Trophoblast cell (in vitro differentiated cells and primary cell): Measurements from ENCODE around the gene NPDC1.

Experiments
- DNase-seq, 2 donors: peaks; one replicate each; pipeline ENCODE4 v3.0.0-alpha.2; 2016
- H2AFZ ChIP-seq: 2 replicates; pipeline ENCODE4 v1.6.1; 2013; ENCODE audit warnings: low read length, moderate library complexity, mild to moderate bottlenecking; ENCODE audit not compliant: insufficient read depth, poor library complexity
- H2AK5ac ChIP-seq: 2 replicates; pipeline ENCODE4 v1.6.1; 2013; ENCODE audit warnings: mild to moderate bottlenecking, low read length
- H2BK120ac ChIP-seq: 2 replicates; pipeline ENCODE4 v1.6.1; 2013; ENCODE audit warnings: low read length, mild to moderate bottlenecking, moderate library complexity; ENCODE audit not compliant: insufficient read depth, poor library complexity
- H2BK12ac ChIP-seq: 2 replicates; pipeline ENCODE4 v1.6.1; 2013; ENCODE audit warnings: mild to moderate bottlenecking, low read length, moderate library complexity
- H2BK5ac ChIP-seq: 2 replicates; pipeline ENCODE4 v1.6.1; 2013; ENCODE audit warnings: low read length, low read depth, moderate library complexity, mild to moderate bottlenecking; ENCODE audit not compliant: poor library complexity
- H3K14ac ChIP-seq: 2 replicates; pipeline ENCODE4 v1.6.1; 2013; ENCODE audit warnings: mild to moderate bottlenecking, low read length
- H3K18ac ChIP-seq: 2 replicates; pipeline ENCODE4 v1.6.1; 2013; ENCODE audit warnings: mild to moderate bottlenecking, low read length
- H3K23ac ChIP-seq: 2 replicates; pipeline ENCODE4 v1.6.1; 2013; ENCODE audit warnings: low read length
- H3K27ac ChIP-seq: 2 replicates; pipeline ENCODE4 v1.5.1; 2013; ENCODE audit warnings: low read depth, mild to moderate bottlenecking, inconsistent platforms, low read length, moderate library complexity
- H3K27me3 ChIP-seq: 2 replicates; pipeline ENCODE4 v1.6.1; 2013; ENCODE audit warnings: inconsistent platforms, mild to moderate bottlenecking, low read length, moderate library complexity; ENCODE audit not compliant: insufficient read depth
- H3K36me3 ChIP-seq, 2 experiments: 1 replicate in 1 of 2; 2 replicates in 1 of 2; pipeline ENCODE4 v1.6.1; 2013; ENCODE audit warnings: low read length in 2 of 2, mild to moderate bottlenecking in 2 of 2, moderate library complexity in 1 of 2; ENCODE audit not compliant: insufficient read depth in 2 of 2, control insufficient read depth in 1 of 2
- H3K4ac ChIP-seq: 2 replicates; pipeline ENCODE4 v1.6.1; 2013; ENCODE audit warnings: low read depth, mild to moderate bottlenecking, low read length, moderate library complexity
- H3K4me1 ChIP-seq, 2 experiments: 1 replicate in 1 of 2; 2 replicates in 1 of 2; pipeline ENCODE4 v1.6.1; 2013; ENCODE audit warnings: low read length in 2 of 2, mild to moderate bottlenecking in 2 of 2, moderate library complexity in 1 of 2; ENCODE audit not compliant: insufficient read depth in 2 of 2, control insufficient read depth in 1 of 2
- H3K4me2 ChIP-seq: 2 replicates; pipeline ENCODE4 v1.6.1; 2013; ENCODE audit warnings: inconsistent platforms, mild to moderate bottlenecking, low read length, moderate library complexity
- H3K4me3 ChIP-seq: 2 replicates; pipeline ENCODE4 v1.5.1; 2013; ENCODE audit warnings: mild to moderate bottlenecking, low read depth, low read length, inconsistent platforms
- H3K79me1 ChIP-seq: one replicate; pipeline ENCODE4 v1.6.1; 2013; ENCODE audit warnings: low read length
- H3K79me2 ChIP-seq: 2 replicates; pipeline ENCODE4 v1.6.1; 2013; ENCODE audit warnings: low read length, mild to moderate bottlenecking; ENCODE audit not compliant: control insufficient read depth, insufficient read depth, poor library complexity
- H3K9ac ChIP-seq: 2 replicates; pipeline ENCODE4 v1.6.1; 2013; ENCODE audit warnings: mild to moderate bottlenecking, low read length
- H3K9me3 ChIP-seq: 2 replicates; pipeline ENCODE4 v1.6.1; 2013; ENCODE audit warnings: low read depth, mild to moderate bottlenecking, control low read depth, inconsistent platforms, low read length; ENCODE audit not compliant: insufficient read depth
- H4K12ac ChIP-seq: 2 replicates; pipeline ENCODE4 v1.6.1; 2013; ENCODE audit warnings: low read depth, mild to moderate bottlenecking, low read length, moderate library complexity
- H4K8ac ChIP-seq: 2 replicates; pipeline ENCODE4 v1.6.1; 2013; ENCODE audit warnings: low read depth, mild to moderate bottlenecking, low read length, moderate library complexity
- H4K91ac ChIP-seq: one replicate; pipeline ENCODE4 v1.6.1; 2013; ENCODE audit warnings: low read depth, mild to moderate bottlenecking, low read length, moderate library complexity
- WGBS: extraction: QIAGEN DNeasy Blood & Tissue Kit; methylation state at CpG from one replicate; pipeline ENCODE4 v1.1.7; 2013; ENCODE audit warnings: missing lambda C conversion rate; ENCODE audit not compliant: insufficient read length, insufficient coverage; ENCODE audit errors: extremely low coverage; 5-methylcytosine and 5-hydroxymethylcytosine counted together

Gene NPDC1

DNA sequence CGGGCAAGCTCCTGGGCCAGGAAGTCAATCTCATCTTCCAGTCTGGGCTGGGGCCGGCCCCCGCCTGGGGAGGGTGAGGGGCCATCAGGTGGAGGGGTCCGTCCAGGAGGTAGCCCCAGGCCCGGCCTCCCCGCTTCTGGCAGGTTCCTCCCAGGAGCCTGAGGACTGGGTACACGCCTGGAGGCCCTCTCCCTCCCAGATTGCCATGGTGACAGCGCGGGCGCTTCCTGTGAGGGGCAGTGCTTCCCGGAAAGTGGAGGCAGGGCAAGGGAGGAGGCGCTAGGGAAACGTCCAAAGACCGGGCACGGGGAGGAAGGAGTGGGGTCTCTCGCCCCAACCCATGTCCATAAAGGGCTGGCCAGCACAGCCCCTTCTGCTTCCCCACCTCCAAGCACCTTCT is 4.9 kb downstream of the NPDC1 start:
- H4K91ac ChIP-seq = no peak overlapping the region
- H2AFZ ChIP-seq = no peak overlapping the region
- no peak overlapping the region for H3K23ac ChIP-seq
- no peaks in the 10 kb centered on the region for H3K79me2 ChIP-seq
- H3K4me3 ChIP-seq = no peak overlapping the region
- H2BK5ac ChIP-seq = no peak overlapping the region
- no peak overlapping the region for H3K14ac ChIP-seq
- no peak overlapping the region for H3K4ac ChIP-seq
- no peak overlapping the region for H3K27ac ChIP-seq
- peaks cover 18% of the 10 kb centered on the region for H3K27me3 ChIP-seq
- no peak overlapping the region for H3K18ac ChIP-seq
- H4K12ac ChIP-seq = no peak overlapping the region
- H3K36me3 ChIP-seq = no peaks in the 10 kb centered on the region
- peaks cover 6 to 11% of the 10 kb centered on the region in 2 experiments for H3K4me1 ChIP-seq
- DNase-seq = no peak
- H3K4me2 ChIP-seq = no peak overlapping the region
- H3K9ac ChIP-seq = no peak overlapping the region
- H2AK5ac ChIP-seq = no peak overlapping the region
- H3K79me1 ChIP-seq = no peaks in the 10 kb centered on the region
- H2BK120ac ChIP-seq = no peak overlapping the region
- H2BK12ac ChIP-seq = no peak overlapping the region
- H3K9me3 ChIP-seq = peaks cover 3% of the 10 kb centered on the region
- no peak overlapping the region for H4K8ac ChIP-seq
- WGBS = no CpG with 5 or more reads among the region's 16 CpGs

DNA sequence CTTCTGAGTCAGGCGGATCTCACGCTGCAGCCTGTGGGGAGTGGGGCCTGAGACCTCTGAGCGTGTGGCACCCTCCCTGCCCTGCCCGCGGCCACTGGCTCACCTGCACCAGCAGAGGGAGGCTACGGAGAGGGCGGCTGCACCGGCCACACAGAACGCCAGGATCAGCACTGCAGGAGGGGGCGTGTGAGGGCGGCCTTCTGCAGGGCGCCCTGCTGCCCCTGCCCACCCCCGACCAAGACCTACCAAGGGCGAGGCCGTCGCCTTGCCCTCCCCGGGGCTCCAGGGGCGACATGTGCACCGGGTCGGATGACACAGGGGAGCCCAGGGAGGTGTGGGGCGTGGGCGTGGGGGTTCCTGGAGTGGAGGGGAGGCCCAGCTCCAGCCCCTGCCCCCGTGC is 5.4 kb downstream of the NPDC1 start:
- Histone ChIP-seq H3K79me2 (no peaks in the 10 kb centered on the region), H2AK5ac (no peak overlapping the region), H2BK120ac (no peak overlapping the region), H3K79me1 (no peaks in the 10 kb centered on the region), H4K91ac (no peak overlapping the region), H3K9me3 (peaks cover 5% of the 10 kb centered on the region), H4K12ac (no peak overlapping the region), H4K8ac (no peak overlapping the region), H3K4me1 (peaks cover 3 to 6% of the 10 kb centered on the region in 2 experiments), H3K23ac (no peak overlapping the region), H3K27ac (no peak overlapping the region), H3K9ac (no peak overlapping the region), H3K14ac (no peak overlapping the region), H3K4me3 (no peak overlapping the region), H2AFZ (no peak overlapping the region), H2BK5ac (no peak overlapping the region), H3K4ac (no peak overlapping the region), H2BK12ac (no peak overlapping the region), H3K18ac (no peak overlapping the region), H3K4me2 (no peak overlapping the region), H3K27me3 (peaks cover 12% of the 10 kb centered on the region), H3K36me3 (no peaks in the 10 kb centered on the region)
- DNase-seq = no peak
- WGBS = no CpG with 5 or more reads among the region's 23 CpGs

DNA sequence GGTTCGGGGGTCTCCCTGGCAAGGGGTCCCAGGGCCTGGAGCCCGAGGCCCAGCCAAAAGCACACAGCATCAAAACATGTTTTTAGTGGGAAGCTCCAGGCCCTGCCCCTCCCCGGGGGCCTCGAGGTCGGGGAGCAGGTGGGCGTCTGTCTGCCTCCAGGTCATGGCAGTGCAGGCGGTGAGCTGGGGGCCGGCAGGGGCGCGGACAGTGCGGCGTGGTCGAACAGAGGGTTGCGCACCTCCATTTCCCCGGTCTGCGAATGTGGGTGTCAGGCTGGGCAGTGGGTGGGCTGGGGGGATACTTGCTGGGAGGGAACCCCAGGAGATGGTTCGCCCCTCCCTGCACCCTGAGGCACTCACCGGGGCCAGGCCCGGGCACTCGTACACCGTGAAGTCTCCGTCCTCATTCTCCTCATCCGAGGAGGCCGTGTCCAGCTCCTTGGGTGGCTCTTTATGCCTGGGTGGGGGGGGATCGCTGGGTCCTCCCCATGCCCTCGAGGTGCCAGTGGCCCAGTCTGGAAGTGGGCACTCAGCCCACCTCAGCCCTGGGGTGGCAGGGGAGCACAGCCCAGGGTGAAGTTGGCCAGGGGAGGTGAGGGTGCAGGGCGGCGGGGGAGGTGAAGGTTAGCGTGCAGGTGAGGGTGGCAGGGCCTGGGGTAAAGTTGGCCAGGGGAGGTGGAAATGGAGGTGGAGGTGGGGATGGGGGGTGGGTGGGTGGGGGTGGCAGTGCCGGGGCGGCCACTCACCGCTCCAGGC is 6.2 kb downstream of the NPDC1 start:
- Histone ChIP-seq H3K36me3 (no peaks in the 10 kb centered on the region), H3K4me3 (no peak overlapping the region), H3K9me3 (peaks cover 5% of the 10 kb centered on the region), H2AFZ (no peak overlapping the region), H3K18ac (no peak overlapping the region), H3K27ac (no peak overlapping the region), H4K8ac (no peak overlapping the region), H2BK5ac (no peak overlapping the region), H3K23ac (no peak overlapping the region), H2BK12ac (no peak overlapping the region), H3K4ac (no peak overlapping the region), H3K4me2 (no peak overlapping the region), H3K79me2 (no peaks in the 10 kb centered on the region), H3K27me3 (peaks cover 4% of the 10 kb centered on the region), H3K14ac (no peak overlapping the region), H2BK120ac (no peak overlapping the region), H3K79me1 (no peaks in the 10 kb centered on the region), H3K9ac (no peak overlapping the region), H4K91ac (no peak overlapping the region), H4K12ac (no peak overlapping the region), H2AK5ac (no peak overlapping the region), H3K4me1 (no peaks in the 10 kb centered on the region)
- no CpG with 5 or more reads among the region's 32 CpGs for WGBS
- DNase-seq = no peak

DNA sequence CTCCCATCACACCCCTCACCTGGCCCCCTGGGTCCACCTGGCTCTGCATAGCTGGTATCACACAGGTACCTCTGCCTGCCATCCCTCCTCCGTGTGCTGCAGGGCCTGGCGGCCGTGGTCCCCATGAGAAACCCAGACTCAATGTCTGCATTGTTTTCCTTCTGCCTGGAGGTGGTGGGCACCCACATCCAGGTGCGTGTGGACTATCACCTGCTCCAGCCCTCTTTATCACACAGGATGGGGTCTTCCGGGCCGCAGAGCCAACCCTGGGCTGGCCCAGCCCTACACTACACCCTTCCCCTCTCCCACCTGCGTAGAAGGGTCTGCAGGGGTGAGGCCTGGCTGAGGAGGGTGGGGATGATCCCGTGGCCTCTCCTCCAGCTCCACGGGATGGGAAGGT is 7.1 kb downstream of the NPDC1 start:
- Histone ChIP-seq H3K27me3 (no peaks in the 10 kb centered on the region), H3K79me1 (no peaks in the 10 kb centered on the region), H3K18ac (no peak overlapping the region)

More for the DNA sequence above, 7.1 kb downstream of the NPDC1 start:
- Histone ChIP-seq H3K4ac (no peak overlapping the region), H2BK120ac (no peak overlapping the region), H3K27ac (no peak overlapping the region), H3K4me1 (no peaks in the 10 kb centered on the region), H3K79me2 (no peaks in the 10 kb centered on the region), H4K12ac (no peak overlapping the region), H4K8ac (no peak overlapping the region), H3K4me2 (no peak overlapping the region), H2AFZ (no peak overlapping the region), H2BK5ac (no peak overlapping the region), H3K14ac (no peak overlapping the region), H3K9ac (no peak overlapping the region), H4K91ac (no peak overlapping the region), H3K23ac (no peak overlapping the region), H3K9me3 (peaks cover 5% of the 10 kb centered on the region), H2BK12ac (no peak overlapping the region), H2AK5ac (no peak overlapping the region), H3K36me3 (no peaks in the 10 kb centered on the region), H3K4me3 (no peak overlapping the region)
- no peak for DNase-seq
- no CpG with 5 or more reads among the region's 9 CpGs for WGBS
